Lung (tissue), 12 donors: ENCODE data around the gene ASRGL1. TPM values are rescaled to one million over a fixed set of nuclear protein-coding genes. Genes with fewer than 3 reads are reported as not detected.
A peak's percentile ranks its signal among the peaks of the same experiment; 100 is the strongest.

Source experiments
- ATAC-seq: fragments of 200-7000 bp; cut with Tn5 transposase; one replicate; pipeline ENCODE4 v1.9.1; 2020; ENCODE audit warnings: moderate number of reproducible peaks; ENCODE audit not compliant: insufficient read depth, low FRiP score
- DNase-seq, 3 donors: peaks; one replicate each; pipeline ENCODE4 v3.0.0-alpha.2; 2013 to 2017
- H3K27ac ChIP-seq, 2 donors: one replicate each; pipeline ENCODE4 v1.5.1; 2013; ENCODE audit warnings: mild to moderate bottlenecking in 2 of 2, moderate library complexity in 2 of 2, control low read depth in 1 of 2, inconsistent platforms in 1 of 2, low read depth in 1 of 2, low read length in 1 of 2
- H3K27me3 ChIP-seq, 3 donors: one replicate each; pipeline ENCODE4 v1.5.1; 2013; ENCODE audit warnings: low read length in 2 of 3; ENCODE audit not compliant: control insufficient read depth in 3 of 3, insufficient read depth in 3 of 3
- H3K36me3 ChIP-seq, 4 donors: one replicate each; pipeline ENCODE4 v1.5.1; 2013; ENCODE audit warnings: low read length in 4 of 4, mild to moderate bottlenecking in 1 of 4, moderate library complexity in 1 of 4; ENCODE audit not compliant: control insufficient read depth in 4 of 4, insufficient read depth in 4 of 4
- H3K4me1 ChIP-seq, 5 donors: one replicate each; pipeline ENCODE4 v1.5.1; 2013; ENCODE audit warnings: low read length in 5 of 5, mild to moderate bottlenecking in 2 of 5, moderate library complexity in 1 of 5; ENCODE audit not compliant: control insufficient read depth in 5 of 5, insufficient read depth in 5 of 5
- H3K4me3 ChIP-seq: one replicate; pipeline ENCODE4 v1.5.1; 2013; ENCODE audit warnings: mild to moderate bottlenecking, control low read depth, moderate library complexity
- H3K9ac ChIP-seq, 2 donors: one replicate each; pipeline ENCODE4 v1.5.1; 2013; ENCODE audit warnings: low read length in 2 of 2, control low read depth in 1 of 2; ENCODE audit not compliant: insufficient read depth in 1 of 2
- H3K9me3 ChIP-seq, 4 donors: one replicate each; pipeline ENCODE4 v1.5.1; 2013; ENCODE audit warnings: low read length in 3 of 4, mild to moderate bottlenecking in 1 of 4, moderate library complexity in 1 of 4; ENCODE audit not compliant: control insufficient read depth in 4 of 4, insufficient read depth in 3 of 4
- CTCF ChIP-seq: IDR thresholded peaks from 2 replicates; pipeline ENCODE4 v1.5.1; 2012; ENCODE audit warnings: mild to moderate bottlenecking; ENCODE audit errors: control extremely low read depth, extremely low read depth
- WGBS, 2 donors: extraction: QIAGEN DNeasy Blood & Tissue Kit; methylation state at CpG; one replicate each; pipeline ENCODE4 v1.1.7; 2013; 5-methylcytosine and 5-hydroxymethylcytosine counted together
- polyA plus RNA-seq, 2 donors: library from polyadenylated mRNA; stranded (reverse); fragments of 200-250 nt; gene quantifications; one replicate each; pipeline ENCODE4 v1.2.1, GENCODE V29; 2013
- total RNA-seq, 2 donors: library from RNA; depleted of rRNA in 1 of 2; stranded (reverse); fragments of >200 nt in 1 of 2; gene quantifications; one replicate each; pipeline ENCODE4 v1.2.1, GENCODE V29; 2014 to 2021
- donor health status: control.
- donor health status: control.
- donor health status: Bipolar disorder and iron deficiency.
- donor health status: healthy.
- donor health status: DM: yes; HTN: yes; CAD: no.

Gene ASRGL1
- total and polyA plus RNA-seq, 4 donors, result 6.3 to 36.1 (median 28.2) TPM

GRCh38 chr11:62421996-62422395 is 84.7 kb downstream of the ASRGL1 start:
- DNase-seq (peak in 1 of 3 donors; percentile 66), ATAC-seq (no peak)
- no peaks in the 10 kb centered on the region for H3K27me3 ChIP-seq
- H3K36me3 ChIP-seq, result no peaks in the 10 kb centered on the region
- H3K9ac ChIP-seq, result no peak overlapping the region
- no peak overlapping the region for H3K27ac ChIP-seq
- H3K4me3 ChIP-seq, result no peak overlapping the region
- H3K4me1 ChIP-seq, result peaks cover 0 to 49% (median 23%) of the 10 kb centered on the region in 5 donors
- WGBS, 2 donors, result 86 to 91% methylated on average over 7 of the region's 7 CpGs
- no peaks in the 10 kb centered on the region for H3K9me3 ChIP-seq
- TF ChIP-seq CTCF, result no peak

- H3K9ac ChIP-seq, result no peak overlapping the region
- ATAC-seq (no peak), DNase-seq (peak in 1 of 3 donors; percentile 16)
These were observed 85.8 kb downstream of the ASRGL1 start for GRCh38 chr11:62423012-62423411.

GRCh38 chr11:62427630-62428233 is 90.5 kb downstream of the ASRGL1 start:
- Histone ChIP-seq H3K27me3 (no peaks in the 10 kb centered on the region), H3K9me3 (peaks cover 0 to 2% (median 0%) of the 10 kb centered on the region in 4 donors), H3K36me3 (no peaks in the 10 kb centered on the region), H3K4me3 (no peak overlapping the region), H3K4me1 (peaks cover 0 to 22% (median 4%) of the 10 kb centered on the region in 5 donors), H3K9ac (no peak overlapping the region), H3K27ac (peak overlapping the region in 1 of 2 donors; percentile 26)
- DNase-seq, result no peak
- no peak for TF ChIP-seq CTCF
- ATAC-seq, result peak; percentile 13
- WGBS, 2 donors, result 19 to 42% methylated on average over 6 of the region's 6 CpGs

More at GRCh38 chr11:62423012-62423411, 85.8 kb downstream of the ASRGL1 start:
- H3K9me3 ChIP-seq, result no peaks in the 10 kb centered on the region
- H3K27me3 ChIP-seq, result no peaks in the 10 kb centered on the region
- peaks cover 0 to 47% (median 21%) of the 10 kb centered on the region in 5 donors for H3K4me1 ChIP-seq
- 78 to 80% methylated on average over 4 of the region's 4 CpGs for WGBS, 2 donors
- no peak overlapping the region for H3K27ac ChIP-seq
- no peak for TF ChIP-seq CTCF
- H3K36me3 ChIP-seq, result no peaks in the 10 kb centered on the region
- H3K4me3 ChIP-seq, result no peak overlapping the region
